ENCODE data around the gene CCDC40. TPM values are rescaled to one million over a fixed set of nuclear protein-coding genes. Genes with fewer than 3 reads are reported as not detected.
"Not testable (repeated sequence)": the region's sequence is repeated elsewhere in the genome, so short reads cannot be mapped to it uniquely, and the experiment has no call there.

The CCDC40 gene
- total RNA-seq, 1 donor from 2014 or later = not detected

DNA sequence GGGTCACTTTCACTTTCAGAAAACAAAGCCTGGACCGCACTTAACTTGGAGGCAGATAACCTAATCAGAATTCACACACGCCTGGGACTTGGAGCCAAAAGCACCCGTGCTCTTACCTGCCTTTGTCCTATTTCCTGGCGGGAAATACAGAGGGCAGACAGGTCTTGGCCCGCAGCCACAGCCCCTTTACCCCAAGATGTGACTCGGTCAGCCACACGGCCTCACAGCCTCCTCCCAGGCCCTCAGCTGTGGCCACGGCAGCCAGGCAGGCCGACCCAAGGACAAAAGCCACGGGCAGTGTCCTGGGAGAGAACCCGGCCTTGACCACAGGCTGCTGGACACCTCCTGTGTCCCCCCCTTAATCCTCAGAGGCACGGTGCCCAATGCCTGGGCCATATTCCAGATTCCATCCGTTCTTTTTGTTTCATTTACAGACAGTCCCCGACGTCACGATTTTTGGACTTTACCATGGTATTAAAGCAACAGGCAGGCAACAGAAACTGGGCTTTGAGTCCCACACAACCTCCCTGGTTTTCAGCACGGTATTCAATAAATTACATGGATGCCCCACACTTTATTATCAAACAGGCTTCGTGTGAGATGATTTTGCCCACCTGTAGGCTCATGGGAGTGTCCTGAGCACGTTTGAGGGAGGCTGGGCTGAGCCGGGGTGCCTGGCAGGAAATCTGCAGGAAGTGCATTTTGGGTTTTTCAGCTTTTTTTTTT is 34.8 kb downstream of the CCDC40 start:
- intact Hi-C loops (cut with micrococcal nuclease) = no loop called here

DNA sequence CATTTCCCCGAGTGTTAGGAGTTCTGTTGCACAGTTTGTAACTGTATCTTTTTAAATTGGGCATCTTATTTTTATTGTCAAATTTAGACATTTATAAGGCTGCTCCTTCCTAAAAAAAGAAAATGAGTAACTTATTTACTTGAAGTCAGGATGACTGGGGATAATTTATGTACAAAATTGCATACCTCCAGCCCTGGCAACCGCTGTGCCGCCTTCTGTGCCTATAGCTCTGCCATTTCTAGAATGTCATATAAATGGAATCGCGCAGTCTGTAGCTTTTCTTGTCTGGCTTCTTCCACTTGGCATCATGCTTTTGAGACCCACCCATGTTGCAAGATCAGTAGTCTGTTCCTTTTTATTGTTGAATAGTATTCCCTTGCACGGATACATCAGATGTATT is 36.0 kb downstream of the CCDC40 start:
- intact Hi-C loops (cut with micrococcal nuclease) = no loop called here

DNA sequence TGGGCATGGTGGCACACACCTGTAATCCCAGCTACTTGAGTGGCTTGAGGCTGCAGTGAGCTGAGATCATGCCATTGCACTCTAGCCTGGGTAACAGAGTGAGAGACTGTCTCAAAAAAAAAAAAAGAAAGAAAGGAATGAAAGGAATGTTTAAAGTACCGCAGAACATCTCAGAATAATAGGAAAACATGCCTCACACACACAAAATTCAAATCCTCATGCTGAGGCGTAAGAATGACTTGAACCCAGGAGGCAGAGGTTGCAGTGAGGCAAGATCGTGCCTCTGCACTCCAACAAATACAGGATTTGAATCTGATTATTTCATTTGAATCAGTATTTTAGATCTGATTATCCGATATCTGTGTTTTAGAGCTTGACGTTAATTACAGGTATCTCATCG is 43.6 kb downstream of the CCDC40 start:
- intact Hi-C loops (cut with micrococcal nuclease) = no loop called here

DNA sequence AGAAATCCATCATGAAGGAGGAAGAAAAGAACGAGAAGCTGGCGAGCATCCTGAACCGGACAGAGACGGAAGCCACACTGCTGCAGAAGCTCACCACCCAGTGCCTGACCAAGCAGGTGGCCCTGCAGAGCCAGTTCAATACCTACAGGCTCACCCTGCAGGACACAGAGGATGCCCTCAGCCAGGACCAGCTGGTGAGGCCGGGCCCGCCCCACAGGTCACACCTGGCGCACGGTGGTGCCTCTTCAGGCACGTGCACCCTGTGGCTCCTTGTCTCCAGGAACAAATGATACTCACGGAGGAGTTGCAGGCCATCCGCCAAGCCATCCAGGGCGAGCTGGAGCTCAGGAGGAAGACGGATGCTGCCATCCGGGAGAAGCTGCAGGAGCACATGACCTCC is 45.2 kb downstream of the CCDC40 start:
- intact Hi-C loops (cut with micrococcal nuclease) = no loop called here

DNA sequence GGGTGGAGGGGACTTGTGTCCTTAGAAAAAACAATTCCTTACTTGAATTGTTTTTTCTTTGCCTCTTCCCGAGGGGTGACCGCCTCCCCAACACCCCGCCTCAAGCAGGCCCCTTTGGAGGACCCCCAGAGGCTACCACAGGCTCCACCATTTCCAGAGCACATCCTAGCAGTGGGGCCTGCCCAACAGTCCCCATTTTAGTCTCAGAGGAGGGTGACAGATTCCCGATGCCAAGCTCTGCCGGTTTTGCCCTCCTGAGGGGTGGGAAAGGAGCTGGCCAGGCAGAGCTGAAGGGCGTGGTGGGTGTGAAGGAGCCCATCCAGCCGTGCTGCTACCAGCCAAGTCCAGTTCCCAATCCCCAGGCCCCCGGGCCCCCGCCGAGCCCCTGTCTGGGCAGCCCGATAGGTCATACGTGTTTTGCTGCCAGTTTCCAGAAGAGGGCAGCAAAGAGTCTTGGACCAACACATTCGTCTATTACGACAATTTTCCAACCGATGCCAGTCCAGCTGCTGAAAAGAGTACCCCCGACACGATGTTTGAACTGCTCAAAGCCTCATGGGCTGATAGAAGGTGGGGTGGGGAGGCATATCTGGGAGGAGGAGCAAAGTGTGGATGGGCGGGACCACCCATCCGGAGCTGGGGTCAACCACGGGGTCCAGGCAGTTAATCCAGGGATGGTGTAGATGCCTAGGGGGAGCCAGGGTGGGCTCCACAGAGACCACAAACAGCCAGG is 46.1 kb downstream of the CCDC40 start:
- intact Hi-C loops (cut with micrococcal nuclease) = no loop called here

DNA sequence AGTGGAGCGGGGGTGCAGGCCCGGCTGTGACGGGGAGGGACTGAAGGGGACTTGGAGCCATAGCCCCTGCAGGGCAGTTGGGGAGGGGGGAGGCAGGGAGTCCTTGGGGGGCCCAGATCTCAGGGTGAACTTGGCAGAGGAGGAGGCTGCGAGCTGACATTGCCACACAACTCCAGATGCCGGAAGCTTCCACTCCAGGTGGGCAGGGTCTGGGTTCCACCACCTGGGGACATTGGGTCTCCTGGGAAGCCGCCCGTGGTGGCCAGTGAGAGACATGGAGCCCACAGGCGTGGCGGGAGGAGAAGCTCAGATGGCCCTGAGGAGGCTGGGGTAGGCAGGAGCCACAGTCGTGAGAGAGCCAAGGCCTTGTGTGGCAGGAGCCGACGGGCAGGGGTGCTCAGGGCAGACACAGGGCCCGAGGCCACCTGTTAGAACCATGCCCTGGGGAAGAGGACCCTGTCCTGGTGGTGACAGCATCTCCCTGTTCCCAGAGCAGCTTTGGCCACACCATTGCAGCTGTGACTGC is 46.8 kb downstream of the CCDC40 start:
- intact Hi-C loops (cut with micrococcal nuclease) = no loop called here

DNA sequence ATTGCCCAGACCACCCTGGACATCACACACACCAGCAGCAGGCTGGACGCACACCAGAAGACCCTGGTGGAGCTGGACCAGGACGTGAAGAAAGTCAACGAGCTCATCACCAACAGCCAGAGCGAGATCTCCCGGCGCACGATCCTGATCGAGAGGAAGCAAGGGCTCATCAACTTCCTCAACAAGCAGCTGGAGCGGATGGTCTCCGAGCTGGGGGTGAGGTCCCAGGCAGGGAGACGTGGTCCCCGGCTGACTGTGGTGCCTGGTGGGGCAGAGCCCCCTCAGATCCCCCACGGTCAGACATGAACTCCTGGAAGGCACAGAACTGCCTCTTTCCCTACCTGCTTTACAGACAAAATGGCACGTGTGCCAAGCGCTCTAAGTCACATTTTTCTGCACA is 48.3 kb downstream of the CCDC40 start:
- intact Hi-C loops (cut with micrococcal nuclease) = no loop called here

DNA sequence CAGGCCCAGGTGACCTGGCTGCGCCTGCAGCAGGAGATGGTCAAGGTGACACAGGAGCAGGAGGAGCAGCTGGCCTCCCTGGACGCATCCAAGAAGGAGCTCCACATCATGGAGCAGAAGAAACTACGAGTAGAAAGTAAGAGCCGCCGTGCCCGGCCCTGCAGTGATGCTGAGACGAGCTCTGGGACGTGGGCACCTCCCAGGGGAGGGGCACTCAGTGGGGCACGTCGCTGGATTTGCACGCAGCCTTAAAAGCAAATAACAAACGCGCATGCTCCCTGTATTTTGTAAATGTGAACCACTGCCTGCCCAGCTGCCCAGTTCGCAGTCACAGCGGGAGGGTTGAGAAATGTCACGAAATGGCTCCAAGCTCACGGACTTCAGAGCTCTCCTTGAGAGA is 49.6 kb downstream of the CCDC40 start:
- intact Hi-C loops (cut with micrococcal nuclease) = no loop called here

DNA sequence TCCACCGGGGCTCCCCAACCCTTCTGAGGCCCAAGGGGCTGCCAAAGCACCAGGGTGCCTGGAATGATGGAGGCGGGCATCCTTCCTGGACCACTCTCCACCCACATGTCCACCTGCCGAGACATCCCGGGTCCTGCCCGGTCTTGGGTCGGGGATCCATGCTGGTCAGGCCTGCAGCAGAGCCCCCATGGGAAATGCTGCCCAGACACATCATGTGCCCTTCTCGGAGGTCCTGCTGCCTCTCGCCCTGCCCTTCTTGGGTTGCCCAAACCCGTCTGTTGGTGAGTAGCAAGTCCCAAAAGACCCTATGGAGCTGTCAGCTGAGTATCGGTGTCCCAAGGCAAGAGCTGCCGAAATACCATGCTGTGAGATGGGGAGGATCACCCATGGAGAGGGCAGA is 50.2 kb downstream of the CCDC40 start:
- intact Hi-C loops (cut with micrococcal nuclease) = no loop called here

DNA sequence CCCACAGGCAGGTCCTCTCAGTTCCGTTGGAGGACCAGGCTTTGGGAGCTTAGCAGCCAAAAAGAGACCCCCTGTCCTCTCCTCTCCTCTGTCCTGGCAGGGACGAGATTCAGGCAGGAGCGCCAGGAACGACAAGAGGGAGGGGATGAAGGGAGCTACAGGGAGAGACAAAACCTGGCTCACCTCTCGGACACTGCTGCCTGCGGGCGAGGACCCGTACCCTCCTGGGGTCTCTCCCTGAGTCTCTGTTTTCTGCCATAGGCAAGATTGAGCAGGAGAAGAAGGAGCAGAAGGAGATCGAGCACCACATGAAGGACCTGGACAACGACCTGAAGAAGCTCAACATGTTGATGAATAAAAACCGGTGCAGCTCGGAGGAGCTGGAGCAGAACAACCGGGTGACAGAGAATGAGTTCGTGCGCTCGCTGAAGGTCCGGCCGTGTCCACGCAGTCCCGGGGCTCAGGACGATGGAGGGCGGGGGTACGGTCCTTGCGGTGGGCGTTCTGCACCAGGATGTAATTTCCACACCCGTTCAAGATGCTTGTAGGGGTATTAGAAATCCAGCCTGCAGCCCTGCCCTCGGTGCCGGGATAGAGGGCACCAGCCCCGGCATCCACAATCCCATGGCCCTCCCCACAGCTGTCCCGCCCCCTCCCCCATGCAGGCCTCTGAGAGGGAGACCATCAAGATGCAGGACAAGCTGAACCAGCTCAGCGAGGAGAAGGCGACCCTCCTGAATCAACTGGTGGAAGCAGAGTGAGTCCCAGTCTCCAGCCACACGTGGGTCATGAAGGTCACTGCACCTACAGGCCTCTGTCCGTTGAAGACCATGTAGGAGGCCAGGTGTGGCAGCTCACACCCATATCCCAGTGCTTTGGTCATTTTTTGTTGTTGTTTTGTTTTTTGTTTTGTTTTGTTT is 51.2 kb downstream of the CCDC40 start:
- intact Hi-C loops (cut with micrococcal nuclease) = no loop called here

DNA sequence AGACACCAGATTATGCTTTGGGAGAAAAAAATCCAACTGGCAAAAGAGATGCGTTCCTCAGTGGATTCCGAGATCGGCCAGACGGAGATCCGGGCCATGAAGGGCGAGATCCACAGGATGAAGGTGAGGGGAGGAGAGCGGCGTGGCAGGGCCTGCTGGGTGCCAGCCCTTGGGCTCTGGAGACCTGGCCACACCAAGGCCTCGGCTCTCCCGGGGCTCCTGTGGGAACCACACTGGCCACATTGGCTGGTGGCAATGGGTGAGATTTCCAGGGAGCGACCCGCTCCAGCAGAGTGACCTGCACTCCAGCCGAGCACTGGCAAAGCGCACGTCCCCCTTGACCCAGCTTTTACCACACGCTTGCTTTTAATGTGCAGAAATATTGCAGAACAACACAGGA is 53.3 kb downstream of the CCDC40 start:
- intact Hi-C loops (cut with micrococcal nuclease) = no loop called here

DNA sequence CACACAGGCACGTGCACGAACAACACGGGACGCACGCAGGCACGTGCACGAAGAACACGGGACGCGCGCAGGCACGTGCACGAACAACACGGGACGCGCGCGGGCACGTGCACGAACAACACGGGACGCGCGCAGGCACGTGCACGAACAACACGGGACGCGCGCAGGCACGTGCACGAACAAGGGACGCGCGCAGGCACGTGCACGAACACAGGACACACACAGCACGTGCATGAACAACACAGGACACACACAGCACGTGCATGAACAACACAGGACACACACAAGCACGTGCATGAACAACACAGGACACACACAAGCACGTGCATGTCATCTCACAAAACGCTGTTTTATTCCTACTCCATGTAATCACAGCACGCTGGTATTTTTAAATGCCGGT is 53.7 kb downstream of the CCDC40 start:
- intact Hi-C loops (cut with micrococcal nuclease) = not testable (repeated sequence)

DNA sequence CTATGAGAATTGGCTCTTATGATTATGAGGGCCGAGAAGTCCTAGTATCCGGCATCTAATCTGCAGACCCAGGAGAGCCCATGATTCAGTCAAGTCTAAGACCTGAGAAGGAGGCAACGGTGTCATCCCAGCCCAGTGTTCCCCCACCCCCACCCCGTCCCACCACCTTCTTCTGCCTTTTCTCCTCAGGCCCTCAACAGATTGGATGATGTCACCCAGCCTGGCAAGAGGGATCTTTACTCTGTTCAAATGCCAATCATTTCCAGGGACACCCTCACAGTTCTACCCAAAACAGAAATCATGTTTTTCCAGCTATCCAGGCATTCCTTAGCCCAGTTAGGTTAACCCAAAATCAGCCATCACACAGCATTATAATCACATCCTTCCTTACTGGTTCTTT is 54.9 kb downstream of the CCDC40 start:
- intact Hi-C loops (cut with micrococcal nuclease) = no loop called here

DNA sequence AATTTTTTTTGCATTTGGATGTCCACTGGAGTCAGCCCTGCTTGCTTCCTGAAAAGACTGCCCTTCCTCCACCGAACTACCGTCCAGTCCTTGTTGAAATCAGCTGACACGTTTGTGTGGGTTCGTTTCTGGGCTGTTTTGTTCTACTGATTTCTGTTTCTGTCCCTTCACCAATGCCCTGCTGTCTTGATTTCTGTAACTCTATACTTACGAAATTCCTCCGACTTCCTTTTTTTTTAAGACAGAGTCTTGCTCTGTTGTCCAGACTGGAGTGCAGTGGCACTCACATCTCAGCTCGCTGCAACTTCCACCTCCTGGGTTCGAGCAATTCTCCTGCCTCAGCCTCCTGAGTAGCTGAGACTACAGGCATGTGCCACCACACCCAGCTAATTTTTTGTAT is 56.5 kb downstream of the CCDC40 start:
- intact Hi-C loops (cut with micrococcal nuclease) = no loop called here

DNA sequence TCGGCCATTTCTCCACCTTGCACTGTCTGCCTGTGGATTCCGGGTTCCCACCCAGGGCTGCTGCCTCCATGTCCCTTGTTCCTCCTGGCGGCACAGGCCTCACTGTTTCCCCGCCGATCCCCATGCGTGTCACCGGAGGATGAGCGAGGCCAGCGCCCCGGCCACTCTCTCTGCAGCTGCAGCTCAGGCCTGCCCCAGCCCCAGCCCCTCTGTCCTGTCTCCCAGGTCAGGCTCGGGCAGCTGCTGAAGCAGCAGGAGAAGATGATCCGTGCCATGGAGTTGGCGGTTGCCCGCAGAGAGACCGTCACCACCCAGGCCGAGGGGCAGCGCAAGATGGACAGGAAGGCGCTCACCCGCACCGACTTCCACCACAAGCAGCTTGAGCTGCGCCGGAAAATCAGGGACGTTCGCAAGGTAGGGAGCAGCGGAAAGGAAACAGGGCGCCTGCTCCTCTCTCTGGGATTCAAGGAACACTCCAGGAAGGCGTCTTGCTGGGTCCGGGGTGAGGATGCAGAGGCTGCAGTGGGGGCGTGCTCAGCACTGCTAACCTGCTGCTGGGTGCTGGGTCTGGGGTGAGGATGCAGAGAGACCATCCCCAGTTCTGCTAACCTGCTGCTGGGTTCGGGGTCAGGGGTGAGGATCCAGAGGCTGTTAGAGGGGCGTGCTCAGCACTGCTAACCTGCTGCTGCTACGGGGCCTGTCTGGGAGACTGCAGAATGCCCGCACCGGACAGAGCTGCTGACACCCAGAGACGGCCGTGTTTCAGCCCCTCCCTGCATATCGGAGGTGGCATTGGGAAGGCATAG is 58.8 kb downstream of the CCDC40 start:
- intact Hi-C loops (cut with micrococcal nuclease) = no loop called here

DNA sequence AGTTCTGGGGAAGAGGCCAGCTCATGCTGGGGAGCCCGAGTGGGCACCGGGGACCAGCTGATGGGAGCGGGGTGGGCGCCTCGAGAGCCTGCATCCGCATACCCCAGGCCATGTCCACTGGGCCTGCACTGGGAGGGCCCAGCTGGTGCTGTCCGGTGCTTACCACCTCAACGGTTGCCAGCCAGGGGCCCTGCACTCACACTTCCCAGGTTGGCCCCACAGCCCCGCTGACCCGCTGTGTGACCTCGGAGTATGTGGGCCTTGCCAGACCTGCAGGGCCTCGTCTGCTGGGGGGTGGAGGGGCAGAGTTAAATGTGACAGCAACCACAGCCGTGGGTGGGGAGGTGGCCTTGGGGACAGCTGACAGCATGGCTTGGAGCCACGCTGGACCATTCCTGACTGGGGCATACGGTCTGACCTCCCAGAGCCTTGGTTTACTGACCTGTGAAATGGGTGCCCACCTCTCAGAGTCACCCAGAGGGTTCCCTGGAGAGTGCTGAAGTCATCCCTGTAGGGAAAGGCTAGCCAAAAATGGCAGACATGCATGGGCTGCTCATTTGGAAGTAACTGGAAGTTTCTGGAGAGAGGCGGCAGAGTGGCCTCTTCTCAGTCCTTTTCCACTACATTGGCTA is 59.5 kb downstream of the CCDC40 start:
- intact Hi-C loops (cut with micrococcal nuclease) = no loop called here

DNA sequence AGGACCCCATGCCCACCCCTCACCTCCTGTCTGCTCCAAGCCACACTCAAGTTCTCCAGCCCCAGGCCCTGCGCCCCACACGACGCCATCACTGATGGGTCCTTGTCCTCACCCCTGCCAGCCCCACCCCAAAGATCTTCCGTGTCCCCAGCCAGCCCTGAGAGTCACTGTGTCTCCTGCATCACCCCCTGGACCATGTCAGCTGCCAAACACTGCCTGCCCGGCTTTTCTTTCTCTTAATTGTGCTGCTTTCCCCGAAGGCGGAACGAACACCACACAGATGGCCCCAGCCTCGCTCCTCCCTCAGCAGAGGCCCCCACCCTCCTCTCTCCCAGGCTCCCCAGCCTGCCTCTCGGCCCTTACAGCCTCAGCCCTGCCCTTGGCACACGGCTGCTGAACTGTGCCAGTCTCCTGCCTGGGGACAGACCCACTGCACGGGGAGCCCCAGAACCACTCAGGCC is 60.1 kb downstream of the CCDC40 start:
- intact Hi-C loops (cut with micrococcal nuclease) = no loop called here

DNA sequence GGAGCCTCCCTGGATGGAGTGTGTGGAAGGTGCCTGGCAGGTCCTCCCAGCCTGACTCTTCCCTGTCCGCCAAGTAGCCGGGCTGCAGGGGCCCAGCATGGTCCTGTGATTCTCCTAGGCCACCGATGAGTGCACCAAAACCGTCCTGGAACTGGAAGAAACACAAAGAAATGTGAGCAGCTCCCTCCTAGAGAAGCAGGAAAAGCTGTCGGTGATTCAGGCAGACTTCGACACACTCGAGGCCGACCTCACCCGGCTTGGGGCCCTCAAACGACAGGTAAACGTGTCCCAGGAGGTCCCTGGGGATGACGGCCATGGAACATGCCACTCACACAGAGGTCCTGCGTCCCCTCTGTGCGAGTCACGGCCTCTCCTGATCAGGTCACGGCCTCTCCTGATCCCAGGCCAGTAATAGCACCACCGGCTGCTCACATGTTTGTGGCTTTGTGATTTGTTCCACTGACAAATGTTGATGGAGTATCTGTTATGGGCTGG is 60.7 kb downstream of the CCDC40 start:
- intact Hi-C loops (cut with micrococcal nuclease) = no loop called here

DNA sequence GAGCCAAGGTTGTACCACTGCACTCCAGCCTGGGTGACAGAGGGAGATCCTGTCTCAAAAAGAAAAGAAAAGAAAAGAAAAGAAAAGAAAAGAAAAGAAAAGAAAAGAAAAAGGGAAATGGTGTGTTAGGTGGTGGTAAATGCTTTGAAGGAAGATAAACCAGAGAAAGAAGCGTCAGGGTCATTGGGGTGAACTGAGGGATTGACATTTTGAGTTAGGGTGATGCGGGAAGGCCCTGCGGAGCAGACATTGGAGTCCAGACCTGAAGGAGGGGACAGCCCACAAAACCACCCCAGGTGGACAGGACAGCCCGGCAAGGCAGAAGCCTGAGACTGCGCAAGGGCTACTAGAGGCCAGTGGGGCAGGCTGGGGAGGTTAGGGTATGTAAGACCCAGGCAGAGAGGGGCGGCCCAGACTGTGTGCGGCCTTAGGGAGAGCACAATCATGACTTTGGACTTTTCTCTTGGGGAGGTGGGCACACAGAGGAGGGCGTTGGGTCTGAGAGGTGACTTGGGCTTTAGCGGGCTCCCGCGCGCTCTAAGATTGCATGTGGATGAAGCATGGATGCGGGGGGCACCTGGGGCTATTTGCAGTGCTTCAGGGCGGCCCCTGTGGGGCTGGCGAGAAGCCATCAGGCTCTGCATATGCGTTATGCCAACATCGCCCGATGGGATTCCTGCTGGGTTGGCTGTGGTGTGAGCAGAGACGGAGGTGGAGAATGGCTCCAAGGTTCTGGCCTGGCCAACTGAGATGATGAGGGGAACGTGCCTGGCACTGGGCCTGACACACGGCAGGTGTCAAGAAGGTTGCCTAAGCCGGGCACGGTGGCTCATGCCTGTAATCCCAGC is 61.6 kb downstream of the CCDC40 start:
- intact Hi-C loops (cut with micrococcal nuclease) = no loop called here

Measured in T-helper 2 cell treated with Interferon-gamma antibody and Interleukin-4, amounts not matched to agents 100 ng/mL and 5 ng/mL, for 36 hours (primary cell).